HepG2 (cell line): ENCODE measurements around the gene MAPK14. TPM values are rescaled to one million over a fixed set of nuclear protein-coding genes. Genes with fewer than 3 reads are reported as not detected.

Experiments used
- ARNTL ChIP-seq: sonication (generic); formaldehyde crosslinking; IDR thresholded peaks from 2 replicates; pipeline ENCODE4 v1.4.0; 2020; ENCODE audit warnings: mild to moderate bottlenecking, missing genetic modification reagents
- FOXK1 ChIP-seq: sonication (generic); formaldehyde crosslinking; IDR thresholded peaks from 2 replicates; pipeline ENCODE4 v1.4.0; 2020; ENCODE audit warnings: low read depth, missing genetic modification reagents, borderline replicate concordance
- NCOR1 ChIP-seq: fragments of 200-600 bp; sonication (generic); IDR thresholded peaks from 2 replicates; pipeline ENCODE4 v1.7.0; 2017; ENCODE audit warnings: antibody characterized with exemption, low read length, borderline replicate concordance
- NR3C1 ChIP-seq: sonication (generic); formaldehyde crosslinking; IDR thresholded peaks from 2 replicates; pipeline ENCODE4 v1.4.0; 2020; ENCODE audit warnings: missing genetic modification reagents
- RCOR2 ChIP-seq: IDR thresholded peaks from 2 replicates; pipeline ENCODE4 v1.6.1; 2016; ENCODE audit warnings: missing biosample characterization, missing genetic modification reagents
- RORA ChIP-seq: sonication (generic); formaldehyde crosslinking; IDR thresholded peaks from 2 replicates; pipeline ENCODE4 v1.5.0; 2020; ENCODE audit warnings: mild to moderate bottlenecking, missing genetic modification reagents, moderate library complexity
- SKI ChIP-seq: fragments of 450-650 bp; IDR thresholded peaks from one replicate; pipeline ENCODE4 v1.6.1; 2018; ENCODE audit warnings: mild to moderate bottlenecking; ENCODE audit not compliant: partially characterized antibody
- ZFY ChIP-seq: sonication (generic); formaldehyde crosslinking; IDR thresholded peaks from 2 replicates; pipeline ENCODE4 v1.4.0; 2020; ENCODE audit warnings: missing genetic modification reagents
- ZNF253 ChIP-seq: sonication (generic); formaldehyde crosslinking; IDR thresholded peaks from 2 replicates; pipeline ENCODE4 v1.8.0; 2022; ENCODE audit warnings: mild to moderate bottlenecking, missing genetic modification reagents, borderline replicate concordance
- ZNF460 ChIP-seq: sonication (generic); formaldehyde crosslinking; IDR thresholded peaks from 2 replicates; pipeline ENCODE4 v1.5.1; 2020; ENCODE audit warnings: missing genetic modification reagents, mild to moderate bottlenecking, borderline replicate concordance
- ZNF619 ChIP-seq: sonication (generic); formaldehyde crosslinking; IDR thresholded peaks from 2 replicates; pipeline ENCODE4 v1.4.0; 2020; ENCODE audit warnings: mild to moderate bottlenecking, missing genetic modification reagents
- polyA plus RNA-seq, 8 experiments: library from polyadenylated mRNA; depleted of rRNA in 3 of 8; stranded (reverse) in 7 of 8; unstranded in 1 of 8; fragments of >200 nt; fragmentation: Illumina TruSeq in 4 of 8; extraction: Trizol in 4 of 8; gene quantifications; 2 replicates each; pipeline versions ENCODE4 v1.2.1 to v1.2.3, GENCODE V29; 2011 to 2016; ENCODE audit warnings: low read depth in 4 of 8, missing spikeins in 1 of 8, mixed read lengths in 1 of 8; ENCODE audit not compliant: insufficient read depth in 1 of 8
- total RNA-seq, 5 experiments: library from RNA; depleted of rRNA; stranded (reverse); fragments of >200 nt; fragmentation: Illumina TruSeq; extraction: Trizol; gene quantifications; 2 replicates each; pipeline ENCODE4 v1.2.3, GENCODE V29; 2016; ENCODE audit warnings: low read depth in 1 of 5
- TF ChIP-seq, protein P1 (sequence below): sonication (generic); formaldehyde crosslinking; IDR thresholded peaks from 2 replicates; pipeline ENCODE4 v1.5.0; 2020; ENCODE audit warnings: missing genetic modification reagents
- TF ChIP-seq, protein P2 (sequence below): IDR thresholded peaks from 2 replicates; pipeline ENCODE4 v1.6.1; 2018; ENCODE audit warnings: missing genetic modification reagents, mild to moderate bottlenecking, missing compliant biosample characterization
- TF ChIP-seq, protein P3 (sequence below): sonication (generic); formaldehyde crosslinking; IDR thresholded peaks from one replicate; pipeline ENCODE4 v1.5.1; 2020; ENCODE audit warnings: mild to moderate bottlenecking, missing genetic modification reagents; ENCODE audit errors: not compliant biosample characterization
- TF ChIP-seq, protein P4 (sequence below): IDR thresholded peaks from 2 replicates; pipeline ENCODE4 v1.6.1; 2012; ENCODE audit warnings: low read length, improper control_type of control experiment

MAPK14 gene
- total and polyA plus RNA-seq, 2 of the 13 experiments (the other 11 are each of a cell fraction or from before 2014, with no cell fraction given), result 66.3 to 67.3 TPM

GRCh38 chr6:36027501-36028087 lies at the start of gene MAPK14 (continued):
- TF ChIP-seq, protein P1, sequence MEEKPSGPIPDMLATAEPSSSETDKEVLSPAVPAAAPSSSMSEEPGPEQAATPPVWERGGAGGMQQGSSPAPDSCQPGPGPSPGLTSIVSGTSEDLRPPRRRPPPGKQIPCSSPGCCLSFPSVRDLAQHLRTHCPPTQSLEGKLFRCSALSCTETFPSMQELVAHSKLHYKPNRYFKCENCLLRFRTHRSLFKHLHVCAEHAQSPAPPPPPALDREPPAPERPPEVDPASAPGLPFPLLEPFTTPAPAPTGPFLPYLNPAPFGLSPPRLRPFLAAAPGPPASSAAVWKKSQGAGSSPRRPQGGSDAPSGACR, result peak; percentile 36; the same call in 1 of the 2 replicates
- peak; percentile 74; the same call in 1 of the 2 replicates for TF ChIP-seq ZNF619 (CRISPR knock-in tag)
- TF ChIP-seq FOXK1, result peak; percentile 71; the same call in 1 of the 2 replicates
- TF ChIP-seq, protein P2, sequence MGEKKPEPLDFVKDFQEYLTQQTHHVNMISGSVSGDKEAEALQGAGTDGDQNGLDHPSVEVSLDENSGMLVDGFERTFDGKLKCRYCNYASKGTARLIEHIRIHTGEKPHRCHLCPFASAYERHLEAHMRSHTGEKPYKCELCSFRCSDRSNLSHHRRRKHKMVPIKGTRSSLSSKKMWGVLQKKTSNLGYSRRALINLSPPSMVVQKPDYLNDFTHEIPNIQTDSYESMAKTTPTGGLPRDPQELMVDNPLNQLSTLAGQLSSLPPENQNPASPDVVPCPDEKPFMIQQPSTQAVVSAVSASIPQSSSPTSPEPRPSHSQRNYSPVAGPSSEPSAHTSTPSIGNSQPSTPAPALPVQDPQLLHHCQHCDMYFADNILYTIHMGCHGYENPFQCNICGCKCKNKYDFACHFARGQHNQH (CRISPR knock-in tag), result peak; percentile 90
- TF ChIP-seq NR3C1 (CRISPR knock-in tag), result no peak
- TF ChIP-seq ZNF253 (CRISPR knock-in tag), result no peak
- TF ChIP-seq SKI, result peak; percentile 62
- peak; percentile 32; the same call in 1 of the 2 replicates for TF ChIP-seq NCOR1
- no peak for TF ChIP-seq RORA (CRISPR knock-in tag)
- TF ChIP-seq, protein P3, sequence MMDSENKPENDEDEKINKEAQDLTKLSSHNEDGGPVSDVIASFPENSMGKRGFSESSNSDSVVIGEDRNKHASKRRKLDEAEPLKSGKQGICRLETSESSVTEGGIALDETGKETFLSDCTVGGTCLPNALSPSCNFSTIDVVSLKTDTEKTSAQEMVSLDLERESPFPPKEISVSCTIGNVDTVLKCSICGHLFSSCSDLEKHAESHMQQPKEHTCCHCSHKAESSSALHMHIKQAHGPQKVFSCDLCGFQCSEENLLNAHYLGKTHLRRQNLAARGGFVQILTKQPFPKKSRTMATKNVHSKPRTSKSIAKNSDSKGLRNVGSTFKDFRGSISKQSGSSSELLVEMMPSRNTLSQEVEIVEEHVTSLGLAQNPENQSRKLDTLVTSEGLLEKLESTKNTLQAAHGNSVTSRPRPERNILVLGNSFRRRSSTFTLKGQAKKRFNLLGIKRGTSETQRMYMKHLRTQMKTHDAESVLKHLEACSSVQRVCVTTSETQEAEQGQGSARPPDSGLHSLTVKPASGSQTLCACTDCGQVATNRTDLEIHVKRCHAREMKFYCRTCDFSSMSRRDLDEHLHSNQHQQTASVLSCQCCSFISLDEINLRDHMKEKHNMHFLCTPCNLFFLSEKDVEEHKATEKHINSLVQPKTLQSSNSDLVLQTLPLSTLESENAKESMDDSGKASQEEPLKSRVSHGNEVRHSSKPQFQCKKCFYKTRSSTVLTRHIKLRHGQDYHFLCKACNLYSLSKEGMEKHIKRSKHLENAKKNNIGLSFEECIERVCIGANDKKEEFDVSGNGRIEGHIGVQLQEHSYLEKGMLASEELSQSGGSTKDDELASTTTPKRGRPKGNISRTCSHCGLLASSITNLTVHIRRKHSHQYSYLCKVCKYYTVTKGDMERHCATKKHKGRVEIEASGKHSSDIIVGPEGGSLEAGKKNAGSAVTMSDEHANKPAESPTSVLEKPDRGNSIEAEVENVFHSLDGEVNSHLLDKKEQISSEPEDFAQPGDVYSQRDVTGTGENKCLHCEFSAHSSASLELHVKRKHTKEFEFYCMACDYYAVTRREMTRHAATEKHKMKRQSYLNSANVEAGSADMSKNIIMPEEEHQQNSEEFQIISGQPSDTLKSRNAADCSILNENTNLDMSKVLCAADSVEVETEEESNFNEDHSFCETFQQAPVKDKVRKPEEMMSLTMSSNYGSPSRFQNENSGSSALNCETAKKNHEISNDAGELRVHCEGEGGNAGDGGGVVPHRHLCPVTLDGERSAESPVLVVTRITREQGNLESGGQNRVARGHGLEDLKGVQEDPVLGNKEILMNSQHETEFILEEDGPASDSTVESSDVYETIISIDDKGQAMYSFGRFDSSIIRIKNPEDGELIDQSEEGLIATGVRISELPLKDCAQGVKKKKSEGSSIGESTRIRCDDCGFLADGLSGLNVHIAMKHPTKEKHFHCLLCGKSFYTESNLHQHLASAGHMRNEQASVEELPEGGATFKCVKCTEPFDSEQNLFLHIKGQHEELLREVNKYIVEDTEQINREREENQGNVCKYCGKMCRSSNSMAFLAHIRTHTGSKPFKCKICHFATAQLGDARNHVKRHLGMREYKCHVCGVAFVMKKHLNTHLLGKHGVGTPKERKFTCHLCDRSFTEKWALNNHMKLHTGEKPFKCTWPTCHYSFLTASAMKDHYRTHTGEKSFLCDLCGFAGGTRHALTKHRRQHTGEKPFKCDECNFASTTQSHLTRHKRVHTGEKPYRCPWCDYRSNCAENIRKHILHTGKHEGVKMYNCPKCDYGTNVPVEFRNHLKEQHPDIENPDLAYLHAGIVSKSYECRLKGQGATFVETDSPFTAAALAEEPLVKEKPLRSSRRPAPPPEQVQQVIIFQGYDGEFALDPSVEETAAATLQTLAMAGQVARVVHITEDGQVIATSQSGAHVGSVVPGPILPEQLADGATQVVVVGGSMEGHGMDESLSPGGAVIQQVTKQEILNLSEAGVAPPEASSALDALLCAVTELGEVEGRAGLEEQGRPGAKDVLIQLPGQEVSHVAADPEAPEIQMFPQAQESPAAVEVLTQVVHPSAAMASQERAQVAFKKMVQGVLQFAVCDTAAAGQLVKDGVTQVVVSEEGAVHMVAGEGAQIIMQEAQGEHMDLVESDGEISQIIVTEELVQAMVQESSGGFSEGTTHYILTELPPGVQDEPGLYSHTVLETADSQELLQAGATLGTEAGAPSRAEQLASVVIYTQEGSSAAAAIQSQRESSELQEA (CRISPR knock-in tag), result no peak
- peak; percentile 94 for TF ChIP-seq ZFY (CRISPR knock-in tag)
- TF ChIP-seq, protein P4, sequence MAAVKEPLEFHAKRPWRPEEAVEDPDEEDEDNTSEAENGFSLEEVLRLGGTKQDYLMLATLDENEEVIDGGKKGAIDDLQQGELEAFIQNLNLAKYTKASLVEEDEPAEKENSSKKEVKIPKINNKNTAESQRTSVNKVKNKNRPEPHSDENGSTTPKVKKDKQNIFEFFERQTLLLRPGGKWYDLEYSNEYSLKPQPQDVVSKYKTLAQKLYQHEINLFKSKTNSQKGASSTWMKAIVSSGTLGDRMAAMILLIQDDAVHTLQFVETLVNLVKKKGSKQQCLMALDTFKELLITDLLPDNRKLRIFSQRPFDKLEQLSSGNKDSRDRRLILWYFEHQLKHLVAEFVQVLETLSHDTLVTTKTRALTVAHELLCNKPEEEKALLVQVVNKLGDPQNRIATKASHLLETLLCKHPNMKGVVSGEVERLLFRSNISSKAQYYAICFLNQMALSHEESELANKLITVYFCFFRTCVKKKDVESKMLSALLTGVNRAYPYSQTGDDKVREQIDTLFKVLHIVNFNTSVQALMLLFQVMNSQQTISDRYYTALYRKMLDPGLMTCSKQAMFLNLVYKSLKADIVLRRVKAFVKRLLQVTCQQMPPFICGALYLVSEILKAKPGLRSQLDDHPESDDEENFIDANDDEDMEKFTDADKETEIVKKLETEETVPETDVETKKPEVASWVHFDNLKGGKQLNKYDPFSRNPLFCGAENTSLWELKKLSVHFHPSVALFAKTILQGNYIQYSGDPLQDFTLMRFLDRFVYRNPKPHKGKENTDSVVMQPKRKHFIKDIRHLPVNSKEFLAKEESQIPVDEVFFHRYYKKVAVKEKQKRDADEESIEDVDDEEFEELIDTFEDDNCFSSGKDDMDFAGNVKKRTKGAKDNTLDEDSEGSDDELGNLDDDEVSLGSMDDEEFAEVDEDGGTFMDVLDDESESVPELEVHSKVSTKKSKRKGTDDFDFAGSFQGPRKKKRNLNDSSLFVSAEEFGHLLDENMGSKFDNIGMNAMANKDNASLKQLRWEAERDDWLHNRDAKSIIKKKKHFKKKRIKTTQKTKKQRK, result no peak
- 0 out of 2 replicates have a peak, but pooled peaks have one; percentile 66 for TF ChIP-seq ARNTL (CRISPR knock-in tag)
- peak; percentile 30; the same call in 1 of the 2 replicates for TF ChIP-seq RCOR2
- 0 out of 2 replicates have a peak, but pooled peaks have one; percentile 48 for TF ChIP-seq ZNF460 (CRISPR knock-in tag)
